NCI-H2196 treated with DMSO at 0.1 percent for 48 hours (cell line): ENCODE data around the gene IL4I1.

Experiments
- DNase-seq: peaks from one replicate; lab custom pipeline; 2025; ENCODE audit not compliant: unreplicated experiment; lab: John Stamatoyannopoulos, UW

Gene IL4I1

DNA sequence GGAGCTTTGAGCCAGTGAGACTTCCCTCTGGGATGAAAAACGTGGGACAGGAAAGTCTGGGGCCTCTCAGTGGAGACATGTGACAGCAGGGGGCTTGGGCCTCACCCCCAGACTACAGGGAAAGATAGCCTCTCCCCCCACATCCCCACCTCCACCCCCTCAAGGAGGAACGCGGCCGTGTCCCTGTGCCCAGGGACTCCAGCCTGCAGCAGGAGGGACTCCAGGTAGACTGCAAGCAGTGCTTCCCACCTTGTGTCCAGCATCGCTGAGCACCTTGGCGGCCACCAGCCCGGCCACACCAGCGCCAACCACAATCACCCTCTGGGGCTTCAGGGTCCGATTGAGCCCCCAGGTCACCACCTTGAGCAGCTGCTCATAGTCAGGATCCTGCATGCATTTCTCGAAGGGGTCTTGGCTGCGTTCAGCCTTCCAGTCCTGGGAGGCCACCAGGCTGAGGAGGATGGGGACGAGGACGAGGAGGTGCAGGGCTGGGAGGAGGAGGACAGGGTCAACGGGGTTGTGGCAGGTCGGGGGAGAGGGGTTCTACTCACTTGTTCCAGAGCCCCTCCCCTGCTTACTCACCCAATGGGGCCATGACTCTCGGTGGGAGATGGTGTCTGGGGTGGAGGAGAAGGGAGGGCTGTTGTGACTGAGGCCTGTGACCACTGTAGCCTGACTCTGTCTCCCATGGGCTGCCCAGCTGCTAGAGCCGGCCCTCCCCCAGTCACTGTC, 955 bp downstream of the IL4I1 start:
- no peak for DNase-seq

DNA sequence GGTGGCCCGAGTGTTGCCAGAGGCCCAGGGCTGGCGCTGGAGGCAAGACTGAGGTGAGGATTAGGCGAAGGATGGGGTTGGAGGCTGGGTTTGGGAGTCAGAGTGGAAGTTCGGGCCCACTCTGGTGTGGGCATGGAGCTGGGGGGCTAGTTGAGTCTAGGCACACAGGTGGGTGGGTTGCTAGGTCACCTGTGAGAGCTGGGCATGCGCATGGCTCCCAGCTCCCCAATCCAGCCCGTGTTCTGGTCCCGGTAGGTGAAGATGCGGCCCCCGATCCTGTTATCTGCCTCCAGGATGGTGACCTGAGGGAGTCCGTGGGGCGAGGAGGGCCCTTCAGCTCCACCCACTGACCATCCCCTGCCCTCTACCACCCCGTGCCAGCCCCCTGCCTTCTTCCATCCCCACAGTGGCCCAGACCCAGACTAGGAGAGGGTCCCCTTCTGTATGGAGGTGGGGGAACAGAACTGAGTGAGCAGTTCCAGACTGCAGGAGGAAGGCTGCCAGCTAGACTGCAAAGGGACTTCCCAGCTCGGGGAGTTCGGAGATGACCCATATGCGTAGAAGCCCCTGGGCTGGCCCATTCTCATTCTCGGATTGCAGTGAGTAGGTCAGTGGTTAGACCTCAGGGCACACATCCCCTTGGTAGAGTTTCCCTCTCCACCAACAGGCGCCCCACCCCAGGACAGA, 1.7 kb downstream of the IL4I1 start:
- DNase-seq = no peak

DNA sequence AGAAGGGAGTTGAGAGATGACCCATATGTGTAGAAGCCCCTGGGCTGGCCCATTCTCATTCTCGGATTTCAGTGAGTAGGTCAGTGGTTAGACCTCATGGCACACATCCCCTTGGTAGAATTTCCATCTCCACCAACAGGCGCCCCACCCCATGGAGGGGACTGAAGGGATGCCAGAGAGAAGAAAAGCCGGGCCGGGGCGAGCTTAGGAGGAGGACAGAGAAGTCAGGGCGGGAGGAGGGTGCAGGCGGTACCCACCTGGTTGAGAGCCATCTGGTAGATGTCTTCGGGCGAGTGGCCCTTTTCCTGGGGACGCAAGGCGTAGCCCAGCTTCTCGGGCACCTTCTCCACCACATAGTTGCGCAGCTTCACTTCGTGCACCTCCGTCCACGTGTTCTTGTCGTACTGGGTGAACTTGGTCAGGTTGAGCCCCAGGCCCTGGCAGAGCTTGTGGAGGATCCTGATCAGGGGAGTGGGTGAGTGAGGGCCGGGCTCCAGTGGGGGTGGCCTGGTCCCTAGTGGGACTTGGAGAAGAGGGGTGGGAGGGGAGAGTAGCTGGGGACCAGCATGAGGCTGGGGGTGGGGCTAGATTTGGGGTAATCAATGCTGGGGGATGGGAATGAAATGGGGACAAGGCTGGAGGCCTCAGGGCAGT, 2.5 kb downstream of the IL4I1 start:
- no peak for DNase-seq

DNA sequence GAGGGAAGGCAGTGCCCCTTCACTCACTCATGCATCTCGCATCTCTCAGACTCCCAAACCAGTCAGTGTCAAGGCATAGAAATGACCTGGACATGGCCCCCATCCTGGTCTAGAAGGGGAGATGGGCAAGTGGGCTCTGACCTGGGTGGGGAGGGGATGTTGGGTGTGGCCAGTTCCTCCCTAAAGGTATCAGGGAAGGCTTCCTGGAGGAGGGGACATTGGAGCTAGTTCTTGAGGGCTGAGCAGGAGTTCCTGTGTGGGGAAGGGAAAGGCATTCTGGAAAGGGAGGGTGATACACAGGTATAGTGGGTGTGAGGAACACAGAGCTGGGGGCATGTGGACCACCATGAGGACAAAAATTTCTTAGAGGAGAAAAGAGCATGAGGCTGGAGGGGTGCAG, 4.0 kb downstream of the IL4I1 start:
- DNase-seq = no peak

DNA sequence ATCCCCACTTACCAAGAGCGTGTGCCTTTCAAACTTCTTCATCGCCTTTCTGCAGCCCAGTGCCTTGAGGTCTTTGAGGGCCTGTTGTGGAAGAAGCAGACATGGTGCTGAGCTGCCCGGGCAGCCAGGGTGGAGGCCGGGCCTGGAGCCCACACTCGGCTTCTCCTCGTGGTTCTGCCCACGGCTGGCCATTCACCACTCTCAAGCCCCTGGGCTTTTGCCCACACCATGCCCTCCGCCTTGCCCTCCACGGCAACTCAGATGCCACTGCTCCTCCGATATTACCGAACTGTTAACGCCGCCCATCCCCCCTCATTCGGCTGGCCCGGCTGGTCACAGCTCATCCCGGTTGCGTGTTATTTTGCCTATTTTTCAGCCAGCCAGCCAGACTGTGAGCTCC, 5.3 kb downstream of the IL4I1 start:
- DNase-seq = no peak

DNA sequence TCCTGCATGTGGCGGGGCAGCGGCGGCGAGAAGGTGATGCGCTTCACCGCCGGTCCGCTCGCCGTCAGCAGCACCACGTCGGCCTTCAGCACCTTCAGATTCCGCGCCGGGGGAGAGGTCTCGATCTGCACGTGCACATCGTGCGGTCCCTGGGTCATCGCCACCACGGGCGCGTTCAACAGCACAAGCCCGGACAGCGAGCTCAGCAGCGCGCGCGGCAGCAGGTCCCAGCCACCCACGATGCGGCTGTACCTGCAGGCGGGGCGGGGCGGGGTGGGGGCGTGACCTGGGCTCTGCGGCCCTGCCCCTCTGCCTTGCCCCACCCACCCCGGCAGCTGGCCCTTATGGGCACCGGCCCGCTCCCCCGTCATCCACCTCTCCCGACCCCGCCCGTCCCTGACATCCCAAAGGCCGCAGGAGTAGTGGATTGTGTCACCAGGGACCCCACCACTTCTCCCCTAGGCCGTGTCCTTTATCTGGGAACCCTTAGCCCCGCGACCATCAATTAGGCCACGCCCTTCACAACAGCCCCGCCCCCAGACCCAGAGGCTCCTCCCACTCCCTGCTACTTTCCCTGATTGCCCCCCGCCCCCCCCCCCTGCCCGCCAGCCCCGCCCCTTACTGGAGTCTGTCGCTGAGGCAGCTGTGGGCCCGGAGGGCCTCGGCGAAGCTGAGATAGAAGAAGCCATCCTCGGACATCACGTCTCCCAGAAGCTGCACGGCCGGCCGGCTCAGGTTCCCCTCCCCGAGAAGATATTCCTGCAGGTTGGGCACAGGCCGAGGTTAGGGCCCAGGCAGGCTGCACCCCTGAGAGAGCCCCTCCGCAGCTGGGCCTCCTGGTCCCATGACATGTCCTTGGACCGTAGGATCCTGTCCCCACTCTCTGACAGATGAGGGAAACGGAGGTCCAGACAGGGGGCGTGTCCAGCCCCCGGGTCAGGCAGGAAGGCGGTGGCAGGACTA, 6.1 kb downstream of the IL4I1 start:
- DNase-seq = peak; percentile 40

DNA sequence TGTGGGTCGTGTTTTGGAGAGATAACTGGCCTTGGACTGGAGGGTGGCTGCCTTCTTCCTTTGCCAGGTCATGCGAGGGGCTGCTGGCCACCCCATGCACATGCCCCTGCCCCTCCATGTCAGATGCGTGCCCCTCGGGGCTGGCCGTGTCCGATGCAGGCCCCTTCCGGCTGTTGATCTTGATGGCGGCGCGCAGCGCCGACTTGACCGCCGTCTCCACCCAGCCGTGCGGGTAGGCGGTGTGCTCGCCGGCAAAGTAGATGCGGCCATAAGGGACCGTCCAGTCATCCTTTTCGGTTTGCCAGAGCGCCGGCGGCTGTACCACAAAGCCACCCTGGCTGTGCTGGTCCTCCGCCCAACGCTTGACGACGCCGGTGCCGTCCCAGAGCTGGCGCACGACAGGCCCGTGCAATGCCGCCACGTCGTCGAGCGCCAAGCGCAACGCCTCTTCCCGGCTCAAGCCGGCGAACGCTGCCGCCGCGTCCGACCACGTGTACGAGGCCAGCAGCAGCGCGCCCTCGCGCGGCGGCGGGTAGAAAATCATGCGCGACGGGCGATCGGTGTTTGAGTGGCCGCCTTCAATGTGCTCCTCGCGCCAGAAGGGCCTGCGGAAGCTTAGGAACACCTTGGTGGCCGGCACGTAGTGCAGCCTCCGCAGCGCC, 6.9 kb downstream of the IL4I1 start:
- DNase-seq = peak; percentile 62

DNA sequence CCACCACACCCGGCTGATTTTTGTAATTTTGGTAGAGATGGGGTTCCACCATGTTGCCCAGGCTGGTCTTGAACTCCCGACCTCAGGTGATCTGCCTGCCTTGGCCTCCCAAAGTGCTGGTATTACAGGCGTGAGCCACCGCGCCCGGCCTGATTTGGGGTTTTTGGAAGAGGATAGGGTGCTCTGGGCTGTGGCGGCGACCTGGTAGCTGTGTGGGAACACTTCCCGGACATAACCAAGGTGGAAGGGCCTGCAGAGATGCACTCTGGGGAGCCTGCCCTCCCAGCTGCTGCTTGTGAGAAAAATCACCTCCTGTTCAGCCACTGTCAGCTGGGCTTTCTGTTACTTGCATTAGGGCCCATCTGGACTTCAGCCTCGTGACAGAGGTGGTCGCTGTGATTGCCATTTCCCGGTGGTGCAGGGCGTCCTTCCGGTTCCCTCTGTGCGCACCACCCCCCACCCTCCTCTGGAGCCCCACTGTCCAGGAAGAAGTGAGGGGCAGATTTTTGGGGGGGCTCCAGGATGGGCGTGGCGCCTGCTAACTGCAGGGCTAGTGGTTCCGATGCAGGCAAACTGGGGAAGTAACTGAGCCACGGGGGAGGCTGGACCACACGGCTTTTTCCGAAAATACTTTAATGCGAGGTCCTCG, 7.5 kb downstream of the IL4I1 start:
- DNase-seq = no peak

DNA sequence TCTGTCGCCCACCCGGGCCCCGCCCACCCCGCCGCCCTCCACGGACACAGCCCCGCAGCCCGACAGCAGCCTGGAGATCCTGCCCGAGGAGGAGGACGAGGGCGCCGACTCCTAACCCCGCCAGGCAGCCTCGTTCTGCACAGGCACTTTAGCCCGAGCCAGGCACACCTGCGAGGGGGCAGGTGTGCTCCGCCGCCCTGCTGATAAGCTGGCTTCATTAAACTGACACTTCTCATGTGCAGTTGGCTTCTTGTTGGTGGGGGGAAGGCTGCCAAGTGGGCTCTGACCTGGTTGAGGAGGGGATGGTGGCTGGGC, 8.2 kb downstream of the IL4I1 start:
- DNase-seq = no peak

DNA sequence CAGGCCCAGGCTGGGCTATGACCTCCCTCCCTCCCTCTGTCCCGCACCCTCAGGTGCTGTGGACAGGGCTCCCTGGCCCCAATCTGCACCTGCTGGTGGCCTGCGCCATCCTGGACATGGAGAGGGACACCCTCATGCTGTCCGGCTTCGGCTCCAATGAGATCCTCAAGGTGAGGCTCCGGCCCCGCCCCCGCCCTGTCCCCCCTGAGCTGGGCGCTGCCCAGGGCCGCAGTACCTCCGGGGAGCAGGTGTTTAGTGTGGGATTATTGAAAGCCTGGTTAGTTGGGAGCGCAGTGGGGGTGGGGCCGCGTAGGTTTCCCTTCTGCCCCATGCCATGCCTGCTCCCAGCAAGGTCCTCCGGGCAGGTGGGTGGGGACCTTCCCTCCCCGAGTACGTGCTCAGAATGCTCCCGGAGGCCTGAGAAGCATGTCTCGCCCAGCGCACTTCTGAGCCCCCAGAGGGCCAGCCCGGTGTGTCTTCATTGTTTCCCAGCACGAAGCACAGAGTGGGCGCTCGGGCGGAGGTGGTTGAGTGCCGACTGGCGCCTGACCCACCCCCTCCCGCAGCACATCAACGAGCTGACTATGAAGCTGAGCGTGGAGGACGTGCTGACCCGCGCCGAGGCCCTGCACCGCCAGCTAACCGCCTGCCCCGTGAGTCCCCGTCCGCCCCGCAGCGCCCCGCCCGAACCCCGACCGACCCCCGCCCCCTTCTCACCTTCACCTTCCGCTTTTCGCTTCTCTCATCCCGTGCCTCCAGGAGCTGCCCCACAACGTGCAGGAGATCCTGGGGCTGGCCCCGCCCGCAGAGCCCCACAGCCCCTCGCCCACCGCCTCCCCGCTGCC, 8.8 kb downstream of the IL4I1 start:
- DNase-seq = no peak

DNA sequence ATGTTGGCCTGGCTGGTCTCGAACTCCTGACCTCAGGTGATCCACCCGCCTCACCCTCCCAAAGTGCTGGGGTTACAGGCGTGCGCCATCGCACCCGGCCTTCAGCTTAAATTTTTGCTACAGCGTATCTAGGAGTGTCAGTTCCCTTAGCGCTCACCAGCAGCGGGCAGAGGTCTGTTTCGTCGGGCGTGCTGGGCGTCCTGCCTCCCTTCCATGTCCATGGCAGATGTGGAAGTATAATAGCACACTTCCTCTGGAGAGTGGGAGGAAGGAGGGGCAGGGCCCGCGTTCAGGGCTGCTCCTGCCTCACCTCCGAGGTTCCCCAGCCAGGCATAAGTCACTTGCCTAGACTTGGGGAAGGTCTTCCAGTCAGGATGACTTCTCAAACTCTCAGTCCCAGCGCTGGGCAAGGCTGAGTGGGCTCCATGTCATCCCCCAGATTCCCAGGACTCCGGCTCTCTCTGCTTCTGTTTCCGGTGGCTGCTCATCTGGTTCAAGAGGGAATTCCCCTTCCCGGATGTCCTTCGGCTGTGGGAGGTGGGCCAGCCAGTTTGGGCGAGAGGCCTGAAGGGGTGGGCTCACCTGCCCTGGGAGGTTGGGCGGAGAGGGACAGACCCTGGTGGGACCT, 9.5 kb downstream of the IL4I1 start:
- DNase-seq = no peak

DNA sequence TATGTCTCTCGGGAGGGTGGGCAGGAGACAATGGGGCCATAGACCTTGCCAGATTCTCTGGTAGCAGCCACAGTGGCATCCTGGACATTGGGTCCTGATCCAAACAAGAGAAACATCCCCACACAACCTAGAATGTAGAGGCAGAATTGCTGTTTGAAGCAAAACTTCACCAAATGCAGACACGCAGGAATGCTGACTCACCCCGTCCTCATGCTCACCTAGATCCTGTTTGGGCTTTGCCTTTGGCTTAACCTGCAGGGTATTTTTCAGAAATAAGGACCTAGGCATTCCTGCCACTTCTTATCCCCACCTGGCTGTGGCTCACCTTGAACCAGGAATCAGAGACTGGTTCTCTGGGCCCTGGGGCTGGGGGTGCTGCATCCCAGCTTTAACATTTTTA, 11.9 kb downstream of the IL4I1 start:
- no peak for DNase-seq

DNA sequence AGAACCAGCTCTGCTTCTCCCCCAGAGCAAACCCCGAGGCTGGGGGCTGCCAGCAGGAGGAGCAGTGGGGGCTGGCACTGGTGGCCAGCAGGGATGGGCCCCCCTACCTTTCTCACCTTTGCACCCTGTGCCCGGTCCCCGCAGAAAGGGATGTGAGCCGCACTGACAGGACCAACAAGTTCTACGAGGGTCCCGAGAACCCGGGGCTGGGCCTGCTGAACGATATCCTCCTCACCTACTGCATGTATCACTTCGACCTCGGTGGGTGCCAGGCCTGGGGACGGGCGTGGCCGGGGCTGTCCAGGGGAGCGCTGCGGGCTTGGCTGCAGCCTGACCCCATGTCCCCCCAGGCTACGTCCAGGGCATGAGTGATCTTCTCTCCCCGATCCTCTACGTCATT, 12.6 kb downstream of the IL4I1 start:
- no peak for DNase-seq

DNA sequence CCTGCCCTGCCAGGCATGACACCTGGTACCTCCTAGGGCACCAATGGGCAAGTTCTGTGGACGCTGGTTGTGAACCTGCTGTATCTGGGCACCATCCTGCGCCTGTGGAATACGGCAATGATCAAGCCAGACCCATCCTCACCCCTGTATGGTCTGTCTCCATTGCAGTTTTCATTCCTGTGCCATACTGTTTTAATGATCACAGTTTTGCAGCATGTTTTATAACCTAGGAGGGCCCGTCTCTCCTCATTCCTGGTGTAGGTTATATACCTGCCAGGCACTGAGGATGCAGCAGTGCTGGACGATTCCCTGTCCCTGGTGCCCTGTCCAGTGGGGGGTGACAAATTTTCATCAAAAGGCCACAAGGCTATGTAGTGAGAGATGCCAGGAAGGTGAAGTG, 13.6 kb downstream of the IL4I1 start:
- DNase-seq = no peak

DNA sequence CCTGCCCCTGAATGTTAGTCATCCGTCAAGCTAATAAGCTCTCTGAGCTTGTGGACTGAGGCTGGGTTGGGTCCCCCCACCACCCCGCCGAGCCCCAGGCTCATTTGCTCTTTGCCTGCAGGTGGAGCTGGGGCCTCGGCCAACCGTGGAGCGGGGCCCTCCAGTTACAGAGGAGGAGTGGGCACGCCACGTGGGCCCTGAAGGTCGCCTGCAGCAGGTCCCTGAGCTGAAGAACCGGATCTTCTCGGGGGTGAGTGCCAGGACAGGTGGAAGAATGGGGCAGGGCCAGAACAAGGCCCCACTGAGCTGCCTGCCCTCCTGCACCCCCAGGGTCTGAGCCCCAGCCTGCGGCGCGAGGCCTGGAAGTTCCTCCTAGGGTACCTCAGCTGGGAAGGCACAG, 14.0 kb downstream of the IL4I1 start:
- DNase-seq = no peak

DNA sequence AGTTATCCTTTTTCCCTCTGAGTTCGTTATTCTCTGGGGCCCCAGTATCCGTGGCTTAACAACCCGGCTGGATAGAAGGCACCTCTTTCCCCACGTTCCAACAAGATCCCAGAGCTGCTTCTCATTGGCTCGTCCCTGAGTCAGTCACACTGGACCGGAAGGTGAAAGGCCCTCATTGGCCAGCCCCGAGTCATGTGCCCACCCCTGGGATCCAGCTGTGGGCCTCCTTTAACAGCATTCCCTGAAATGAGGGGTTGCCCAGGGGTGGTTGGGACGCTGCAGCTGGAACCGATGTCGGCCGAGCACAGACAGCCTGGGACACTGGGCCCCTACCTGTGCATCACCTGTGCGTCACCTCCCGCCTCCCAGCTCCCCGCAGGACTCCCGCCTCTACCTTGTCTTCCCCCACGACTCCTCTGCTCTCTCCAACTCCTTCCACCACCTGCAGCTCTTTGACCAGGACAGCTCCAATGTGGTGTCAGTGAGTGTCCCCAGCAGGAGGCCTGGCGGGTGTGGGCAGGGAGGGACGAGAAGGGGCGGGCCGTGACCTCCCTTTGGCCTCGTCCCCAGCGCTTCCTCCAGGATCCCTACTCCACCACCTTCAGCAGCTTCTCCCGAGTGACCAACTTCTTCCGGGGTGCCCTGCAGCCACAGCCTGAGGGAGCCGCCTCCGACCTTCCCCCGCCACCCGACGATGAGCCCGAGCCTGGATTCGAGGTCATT, 14.9 kb downstream of the IL4I1 start:
- DNase-seq = no peak

DNA sequence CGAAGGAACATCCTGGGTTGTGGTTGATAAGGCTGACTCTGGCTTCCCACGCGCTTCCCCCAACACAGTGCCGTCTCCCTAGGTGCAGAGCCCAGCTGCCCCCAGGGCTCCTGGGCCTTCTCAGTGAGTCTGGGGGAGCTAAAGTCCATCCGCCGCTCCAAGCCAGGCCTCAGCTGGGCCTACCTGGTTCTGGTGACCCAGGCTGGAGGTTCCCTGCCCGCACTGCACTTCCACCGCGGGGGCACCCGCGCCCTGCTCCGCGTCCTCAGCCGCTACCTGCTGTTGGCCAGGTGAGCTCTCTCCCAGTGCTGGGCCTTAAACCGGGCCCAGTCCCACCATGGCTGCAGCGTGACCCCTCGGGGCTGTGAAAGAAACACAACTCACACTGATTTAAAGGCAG, 15.5 kb downstream of the IL4I1 start:
- DNase-seq = no peak

DNA sequence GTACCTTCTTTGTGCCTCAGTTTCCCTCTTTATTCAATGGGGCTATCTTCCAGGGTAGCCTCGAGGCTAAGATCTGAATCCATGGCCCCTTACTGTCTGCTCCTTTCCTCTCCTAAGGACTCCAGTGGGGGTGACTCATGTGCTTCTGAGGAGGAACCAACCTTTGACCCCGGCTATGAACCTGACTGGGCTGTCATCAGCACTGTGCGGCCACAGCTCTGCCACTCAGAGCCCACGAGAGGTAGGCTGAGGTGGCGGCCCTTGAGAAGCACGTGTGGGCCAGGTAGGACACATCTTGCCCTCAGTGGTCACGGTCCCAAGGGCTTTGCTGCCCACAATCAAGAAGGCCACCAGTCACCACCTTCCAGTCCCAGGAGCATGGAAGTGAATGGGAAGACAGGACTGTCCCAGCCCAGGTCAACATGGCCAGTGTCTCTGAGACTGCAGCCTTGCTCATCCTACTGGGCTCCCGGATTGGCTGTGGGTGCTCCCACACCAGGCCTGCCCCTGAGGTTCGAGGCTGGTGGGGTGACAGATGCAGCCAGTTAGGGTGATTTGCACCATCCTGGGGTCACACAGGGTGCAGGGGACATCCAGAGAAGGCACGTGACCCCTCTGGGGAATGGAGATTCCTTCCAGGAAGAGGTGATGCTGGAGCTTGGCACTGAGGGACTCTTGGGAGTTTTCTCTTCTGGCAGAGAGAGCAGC, 16.4 kb downstream of the IL4I1 start:
- DNase-seq = no peak
